Activated naive CD8-positive, alpha-beta T cell treated with anti-CD3 and anti-CD28 coated beads, Interleukin-2, amount 50 U/mL, for 16 hours (primary cell): ENCODE measurements around the gene VDR.
"Not testable (repeated sequence)": the region's sequence is repeated elsewhere in the genome, so short reads cannot be mapped to it uniquely, and the experiment has no call there.

Experiments used
- DNase-seq: peaks from one replicate; pipeline ENCODE4 v3.0.0-alpha.2; 2020; ENCODE audit warnings: low read depth, low spot score

VDR gene

DNA sequence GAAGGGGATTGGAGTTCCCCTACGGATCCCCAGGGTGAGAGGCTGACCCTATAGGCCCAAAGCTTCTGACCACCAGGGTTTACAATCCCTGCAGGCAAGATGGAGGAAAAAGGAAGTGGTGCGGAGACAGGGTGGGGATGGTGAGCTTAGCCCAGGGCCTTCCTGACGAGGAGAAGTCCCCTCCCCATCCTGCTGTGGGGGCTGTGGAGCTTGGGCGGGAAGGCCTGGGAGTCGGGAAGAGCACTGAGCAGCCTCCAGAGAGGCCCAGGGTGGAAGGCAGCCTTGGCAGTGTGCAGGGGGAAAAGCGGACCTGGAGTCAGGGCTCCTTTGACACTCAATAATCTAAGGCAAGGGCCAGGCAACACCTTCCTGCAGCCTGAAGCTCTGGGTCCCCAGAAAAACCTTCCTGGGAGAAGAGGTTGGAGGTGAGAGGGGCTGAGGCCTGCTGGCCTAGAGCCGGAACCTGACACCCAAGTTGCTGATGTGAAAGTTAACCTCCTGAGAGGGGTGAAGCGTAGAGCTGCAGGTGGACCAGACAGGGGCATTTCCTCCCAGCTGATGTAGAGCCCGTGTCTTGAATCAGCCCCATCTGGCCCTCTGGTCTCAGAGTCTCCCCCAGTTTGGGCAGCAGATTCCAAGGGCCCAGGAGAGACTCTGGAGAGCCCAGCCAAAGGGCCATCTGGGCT lies 91.1 kb downstream of the VDR start:
- no peak for DNase-seq

- DNase-seq: peak; percentile 94
Observed at GRCh38 chr12:47812797-47813510, 91.8 kb downstream of the VDR start.

DNA sequence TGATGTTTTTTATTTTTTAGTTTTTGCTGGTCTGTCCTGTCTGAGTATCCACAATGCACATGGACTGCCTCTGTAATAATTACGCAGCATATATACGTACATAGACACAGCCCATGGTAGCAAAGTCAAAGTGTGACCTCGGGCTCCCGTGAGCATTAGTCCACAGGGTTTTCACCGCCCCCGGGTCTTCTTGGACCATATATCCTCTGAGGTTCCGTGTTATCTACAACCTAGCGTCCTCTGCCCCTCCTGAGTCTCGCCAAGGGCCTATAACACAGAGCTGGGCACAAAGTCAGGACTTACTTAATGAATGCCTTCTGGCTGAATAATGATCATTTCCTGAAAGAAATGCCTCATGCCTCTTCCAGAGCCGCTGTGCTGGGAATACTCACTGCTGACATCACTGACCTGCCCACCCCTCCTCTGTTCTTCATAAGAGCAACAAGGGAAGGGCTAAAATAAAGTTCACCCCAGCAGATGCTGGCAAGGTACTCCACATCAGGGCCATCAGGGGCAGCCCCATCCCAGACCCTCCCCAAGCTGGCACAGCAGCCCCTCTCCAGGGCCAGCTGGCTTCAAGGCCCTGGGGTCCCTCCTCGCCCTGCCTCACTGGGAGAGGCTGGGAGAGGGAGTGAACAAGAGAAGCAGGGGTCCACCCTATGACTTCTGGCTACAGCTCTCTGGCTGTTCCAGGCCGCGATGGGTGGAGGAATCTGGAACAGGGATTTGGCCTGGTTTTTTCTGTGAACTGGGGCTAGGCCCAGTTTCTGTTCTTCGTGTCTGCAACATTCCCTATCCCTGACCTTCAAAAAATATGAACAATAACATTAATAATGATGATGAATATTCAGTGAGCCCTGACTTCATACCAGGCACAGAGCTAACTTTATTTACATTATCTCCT lies 93.0 kb downstream of the VDR start:
- no peak for DNase-seq

DNA sequence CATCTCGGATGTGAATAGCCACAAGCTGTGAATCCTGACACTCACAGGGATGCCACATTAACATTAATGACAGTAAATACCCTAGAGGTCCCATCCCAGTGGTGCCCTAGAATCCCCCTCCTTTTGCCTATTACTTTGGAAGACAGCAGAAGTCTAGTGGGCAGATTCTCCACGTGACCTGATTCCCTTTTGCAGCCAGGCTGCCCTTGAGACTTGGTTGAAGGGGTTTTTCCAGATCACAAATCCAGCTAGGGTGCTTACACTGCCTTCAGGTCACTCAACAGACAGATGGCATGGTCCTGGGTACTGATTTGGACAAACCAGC lies 93.8 kb downstream of the VDR start:
- no peak for DNase-seq

DNA sequence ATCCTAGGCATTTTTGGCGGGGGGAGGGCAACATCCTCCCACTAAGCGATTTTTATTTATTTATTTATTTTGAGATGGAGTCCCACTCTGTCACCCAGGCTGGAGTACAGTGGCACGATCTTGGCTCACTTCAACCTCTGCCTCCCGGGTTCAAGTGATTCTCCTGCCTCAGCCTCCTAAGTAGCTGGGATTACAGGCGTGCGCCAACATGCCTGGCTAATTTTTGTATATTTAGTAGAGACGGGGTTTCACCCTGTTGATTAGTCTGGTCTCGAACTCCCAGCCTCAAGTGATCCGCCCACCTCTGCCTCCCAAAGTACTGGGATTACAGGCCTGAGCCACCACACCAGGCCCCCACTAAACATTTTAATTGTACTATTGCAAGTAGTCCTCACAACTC lies 95.3 kb downstream of the VDR start:
- not testable (repeated sequence) for DNase-seq

- DNase-seq: no peak
Observed at GRCh38 chr12:47808574-47809365, 96.0 kb downstream of the VDR start.

DNA sequence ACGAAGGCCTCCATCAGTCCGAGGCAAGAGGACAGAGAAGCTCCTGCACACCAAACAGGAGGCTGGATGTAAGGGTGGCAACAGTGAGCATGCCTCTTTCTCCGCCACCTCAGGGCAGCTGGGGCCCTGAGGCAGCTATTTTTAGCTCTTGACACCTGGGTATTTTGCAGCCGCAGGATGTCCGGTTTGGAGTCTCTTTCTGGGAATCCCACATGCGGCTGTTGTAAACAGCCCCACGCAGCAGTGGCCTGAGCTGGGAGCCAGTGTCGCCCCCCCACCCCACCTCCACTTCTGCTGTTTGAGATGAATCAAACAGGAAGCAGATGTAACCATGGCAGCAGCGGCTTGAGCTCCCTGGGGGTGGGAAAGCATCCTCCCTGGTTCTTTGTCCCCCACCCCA lies 96.7 kb downstream of the VDR start:
- peak; percentile 57 for DNase-seq

DNA sequence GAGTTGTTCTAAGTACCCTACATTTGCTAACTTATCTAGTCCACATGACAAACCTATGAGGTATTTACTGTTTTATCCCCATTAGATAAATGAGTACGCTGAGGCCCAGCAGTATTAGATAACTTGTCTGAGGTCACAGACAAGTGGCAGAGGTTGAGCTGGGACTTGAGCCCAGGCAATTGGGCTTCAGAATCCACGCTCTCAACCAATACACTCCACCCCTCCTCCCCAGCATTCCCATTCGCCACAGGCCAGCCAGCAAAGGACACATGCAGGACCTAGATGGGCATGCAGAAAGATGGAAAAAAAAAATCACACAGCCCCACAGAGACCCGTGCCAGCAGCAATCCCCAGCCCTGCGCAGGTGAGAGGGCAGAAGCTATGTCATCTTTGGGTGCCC lies 97.5 kb downstream of the VDR start:
- DNase-seq: no peak

DNA sequence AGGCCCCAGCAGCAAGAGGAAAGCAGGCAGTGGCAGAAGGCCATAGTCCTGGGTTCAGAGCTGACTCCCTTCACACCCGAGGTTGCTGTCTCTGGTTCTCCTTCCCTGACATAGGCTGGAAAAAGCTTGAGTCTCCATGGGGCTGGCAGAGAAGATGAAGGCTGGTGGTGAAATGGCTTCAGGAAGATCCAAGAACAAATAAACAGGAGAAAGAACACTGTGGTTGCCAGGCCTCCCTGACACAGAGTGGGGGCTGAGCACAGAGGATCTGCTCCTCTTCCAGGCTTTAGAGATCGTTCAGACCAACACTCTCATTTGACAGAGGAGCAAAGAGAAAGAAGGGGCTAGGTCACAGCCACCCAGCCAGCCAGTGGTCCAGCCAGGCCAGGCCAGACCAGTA lies 99.4 kb downstream of the VDR start:
- no peak for DNase-seq

DNA sequence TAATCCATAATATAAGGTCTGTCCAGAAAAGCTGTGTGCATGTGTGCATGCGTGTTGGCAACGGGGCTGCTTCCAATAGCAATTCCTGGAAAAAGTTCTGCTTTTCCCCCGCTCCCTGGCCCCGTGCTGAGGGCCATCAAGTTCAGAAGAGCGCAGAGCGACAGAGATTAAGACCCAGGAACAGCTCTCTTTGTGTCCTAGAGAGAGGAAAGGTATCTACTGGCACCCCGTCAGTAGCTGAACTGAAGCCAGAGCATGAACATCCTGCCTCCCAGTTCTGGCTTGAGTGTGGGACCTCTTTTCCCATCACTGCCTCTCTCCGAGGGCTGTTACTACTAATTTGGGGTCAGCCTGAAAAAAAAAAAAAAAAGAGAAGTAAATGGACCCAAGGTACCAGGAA lies 100.6 kb downstream of the VDR start:
- DNase-seq: no peak

GRCh38 chr12:47803191-47803875 lies 101.5 kb downstream of the VDR start:
- no peak for DNase-seq

DNA sequence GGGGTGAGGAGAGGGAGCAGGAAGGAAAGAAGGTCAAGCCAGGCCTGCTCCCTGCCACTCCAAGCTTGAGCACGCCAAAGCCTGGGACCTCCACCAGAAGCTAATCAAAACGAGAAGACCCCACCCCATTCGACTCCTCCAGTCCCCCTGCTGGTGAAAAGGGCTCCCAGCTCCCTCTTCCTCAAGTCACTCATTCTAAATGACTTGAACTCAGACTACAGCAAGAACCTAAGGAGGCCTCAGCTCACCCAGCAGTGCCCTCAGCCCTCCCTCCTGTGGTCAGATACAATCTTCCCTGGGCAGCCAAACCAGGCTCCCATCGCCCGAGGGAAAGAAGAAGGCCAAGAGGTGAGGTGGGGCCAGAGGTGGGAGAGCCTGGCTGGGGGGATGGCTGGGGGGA lies 102.5 kb downstream of the VDR start:
- no peak for DNase-seq

- DNase-seq: no peak
Observed at GRCh38 chr12:47801904-47802246, 102.9 kb downstream of the VDR start.

- DNase-seq: no peak
Observed at GRCh38 chr12:47801170-47801903, 103.5 kb downstream of the VDR start.

DNA sequence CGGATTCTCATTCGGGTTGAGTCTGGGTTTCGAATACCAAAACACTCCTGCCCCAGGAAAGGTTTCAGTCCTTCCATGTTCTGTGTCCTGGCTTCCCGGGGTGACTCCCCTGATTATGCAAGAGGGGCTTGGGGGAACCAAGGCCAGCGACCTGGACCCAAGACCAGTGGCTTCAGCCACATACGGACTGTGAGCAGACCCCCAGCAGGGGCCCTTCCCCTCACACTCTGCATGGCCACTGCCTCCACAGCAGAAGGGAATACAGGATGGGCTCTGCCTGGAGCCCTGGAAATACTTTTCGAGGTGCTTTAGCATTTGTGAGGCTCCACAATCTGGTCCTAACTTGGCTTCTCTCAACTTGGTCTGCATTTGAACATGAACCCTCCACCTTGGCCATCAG lies 104.2 kb downstream of the VDR start:
- no peak for DNase-seq

DNA sequence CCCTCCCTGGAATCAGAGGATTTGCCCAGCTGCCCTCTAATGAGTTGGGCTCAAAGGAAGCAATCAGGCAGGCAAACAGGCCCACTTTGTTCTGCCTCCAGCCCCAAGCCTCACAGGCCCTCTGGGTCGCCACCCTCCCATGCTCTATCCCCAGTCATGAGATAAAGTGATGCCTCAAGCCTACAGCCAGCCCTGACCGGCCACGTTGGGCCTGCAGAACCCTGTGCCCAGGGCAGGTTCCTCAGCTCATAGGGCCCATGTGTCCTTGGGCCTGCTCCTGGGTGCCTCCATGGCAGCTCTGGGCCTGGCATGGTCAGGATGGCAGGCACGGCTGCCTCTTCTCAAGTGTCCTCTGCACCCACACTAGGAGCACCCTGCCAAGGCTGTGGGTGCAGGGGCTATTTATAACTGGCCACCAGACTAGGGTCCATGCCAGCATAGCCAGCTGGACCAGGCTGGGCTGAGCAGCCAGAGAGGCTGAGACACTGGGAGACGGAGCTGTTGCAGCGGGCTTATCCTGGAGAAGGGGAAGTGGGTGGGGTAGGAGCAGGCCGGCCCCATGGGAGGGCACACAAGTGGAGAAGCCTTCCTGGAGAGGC lies 105.3 kb downstream of the VDR start:
- no peak for DNase-seq

DNA sequence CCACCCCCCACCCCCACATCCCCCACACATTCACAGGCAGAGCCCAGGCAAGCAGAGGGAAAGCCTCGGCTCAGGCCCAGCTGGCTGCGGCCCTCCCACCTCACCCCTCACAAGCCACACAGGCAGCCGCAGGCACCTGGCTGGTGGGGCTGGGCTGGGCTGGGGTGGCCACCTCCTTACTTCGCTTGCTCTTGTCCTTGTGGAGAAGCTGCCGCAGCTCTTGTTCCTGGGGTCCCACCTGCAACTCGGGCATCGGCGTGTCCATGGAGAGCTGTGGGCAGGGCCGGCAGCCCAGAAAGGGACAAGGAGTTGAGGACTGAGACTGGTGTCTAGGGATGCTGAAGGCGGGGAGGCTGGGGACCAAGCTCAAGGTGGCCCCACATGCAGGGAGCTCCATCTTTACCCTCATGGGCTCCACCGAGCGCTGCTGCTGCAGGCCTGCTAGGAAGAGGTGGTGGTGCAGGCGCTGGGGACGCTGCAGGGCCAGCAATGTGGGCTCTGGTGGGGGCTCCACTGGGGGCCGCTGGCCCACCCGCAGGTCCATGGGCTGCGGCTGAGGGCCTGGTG lies 106.3 kb downstream of the VDR start:
- no peak for DNase-seq

- DNase-seq: no peak
Observed at GRCh38 chr12:47797441-47797840, 107.4 kb downstream of the VDR start.

DNA sequence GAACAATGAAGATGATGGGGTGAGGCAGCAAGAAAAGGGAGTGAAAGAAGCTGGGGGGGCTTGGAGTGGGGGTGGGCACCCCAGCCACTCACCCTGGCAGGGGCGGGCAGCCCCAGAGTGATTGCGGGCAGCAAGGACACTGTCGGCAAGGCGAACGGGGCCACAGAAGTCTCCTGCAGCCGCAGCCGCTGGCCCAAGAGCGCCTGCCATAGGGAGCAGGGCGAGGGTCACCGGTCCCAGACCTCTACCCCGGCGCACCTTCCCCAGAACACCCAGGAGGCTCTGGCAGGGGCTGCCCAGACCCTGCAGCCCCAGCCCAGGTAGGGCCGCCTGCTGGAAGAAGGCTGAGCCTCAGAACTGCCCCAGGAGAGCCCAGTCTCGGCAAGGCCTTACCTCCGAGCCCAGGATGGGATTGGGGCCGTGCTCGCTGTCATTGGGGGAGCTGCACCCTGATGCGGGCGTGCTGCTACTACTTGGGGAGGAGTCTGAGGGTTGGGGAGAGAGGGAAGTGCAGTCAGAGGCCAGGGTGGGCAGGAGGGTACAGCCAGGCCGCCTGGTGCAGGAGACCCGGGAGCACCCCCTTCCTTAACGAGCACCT lies 108.9 kb downstream of the VDR start:
- no peak for DNase-seq
